ENCODE measurements around the gene ZNF669.

The ZNF669 gene

DNA sequence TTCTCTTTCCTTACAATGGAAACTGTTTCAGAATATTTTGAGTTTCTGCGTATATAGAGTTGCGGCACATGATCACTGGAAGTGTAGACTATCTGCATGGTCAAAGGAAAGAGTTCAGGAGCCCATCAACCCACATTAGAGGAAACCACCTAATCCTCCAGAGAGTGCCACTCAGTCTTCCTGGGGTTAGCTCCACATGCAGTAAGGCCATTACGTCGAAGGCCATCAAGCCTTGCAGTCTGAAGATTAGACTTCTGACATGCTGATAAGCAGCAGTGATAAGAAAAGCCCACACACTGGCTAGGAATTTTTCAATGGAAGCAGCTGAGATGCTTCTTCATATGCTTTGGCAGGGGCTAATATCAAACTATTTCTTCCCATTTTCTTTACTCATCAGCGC, 7.6 kb downstream of the ZNF669 start:
- Histone ChIP-seq H3K4me1 (no peaks in the 10 kb centered on the region), H3K36me3 (ENCODE audit: control insufficient read depth, insufficient read depth, low read length) (peaks cover 7% of the 10 kb centered on the region), H3K4me3 (ENCODE audit: low read depth, low read length) (no peak overlapping the region), H3K79me2 (no peaks in the 10 kb centered on the region), H3K27me3 (ENCODE audit: control insufficient read depth, insufficient read depth, low read length) (no peaks in the 10 kb centered on the region), H3K27ac (no peak overlapping the region), H3K9ac (no peak overlapping the region), H3K9me3 (ENCODE audit: control insufficient read depth, low read length) (no peaks in the 10 kb centered on the region), H3K4me2 (ENCODE audit: low read length) (no peak overlapping the region), H2AFZ (no peak overlapping the region)
- TF ChIP-seq, protein P1, sequence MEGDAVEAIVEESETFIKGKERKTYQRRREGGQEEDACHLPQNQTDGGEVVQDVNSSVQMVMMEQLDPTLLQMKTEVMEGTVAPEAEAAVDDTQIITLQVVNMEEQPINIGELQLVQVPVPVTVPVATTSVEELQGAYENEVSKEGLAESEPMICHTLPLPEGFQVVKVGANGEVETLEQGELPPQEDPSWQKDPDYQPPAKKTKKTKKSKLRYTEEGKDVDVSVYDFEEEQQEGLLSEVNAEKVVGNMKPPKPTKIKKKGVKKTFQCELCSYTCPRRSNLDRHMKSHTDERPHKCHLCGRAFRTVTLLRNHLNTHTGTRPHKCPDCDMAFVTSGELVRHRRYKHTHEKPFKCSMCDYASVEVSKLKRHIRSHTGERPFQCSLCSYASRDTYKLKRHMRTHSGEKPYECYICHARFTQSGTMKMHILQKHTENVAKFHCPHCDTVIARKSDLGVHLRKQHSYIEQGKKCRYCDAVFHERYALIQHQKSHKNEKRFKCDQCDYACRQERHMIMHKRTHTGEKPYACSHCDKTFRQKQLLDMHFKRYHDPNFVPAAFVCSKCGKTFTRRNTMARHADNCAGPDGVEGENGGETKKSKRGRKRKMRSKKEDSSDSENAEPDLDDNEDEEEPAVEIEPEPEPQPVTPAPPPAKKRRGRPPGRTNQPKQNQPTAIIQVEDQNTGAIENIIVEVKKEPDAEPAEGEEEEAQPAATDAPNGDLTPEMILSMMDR (IDR thresholded peaks at IDR 0.05) = no peak

DNA sequence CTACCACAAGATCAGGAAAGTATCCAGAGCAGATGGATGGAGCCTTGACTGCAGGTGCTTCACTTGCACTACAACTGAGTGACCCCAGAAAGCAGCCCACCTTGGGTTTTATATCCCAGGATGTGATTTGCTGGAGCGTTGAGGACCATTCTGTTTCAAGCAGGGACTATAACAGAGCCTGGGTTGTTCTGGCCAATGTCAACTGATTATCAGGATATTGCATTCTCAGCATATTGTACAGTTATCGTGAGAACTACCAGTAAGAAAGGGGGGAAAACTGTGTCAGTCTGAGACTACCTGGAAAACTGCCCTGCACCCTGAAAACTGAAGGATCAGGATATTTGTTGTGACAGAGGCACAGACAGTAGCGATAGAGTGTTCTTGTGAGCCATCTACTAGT, 8.0 kb downstream of the ZNF669 start:
- Histone ChIP-seq H3K79me2 (no peaks in the 10 kb centered on the region), H3K27ac (no peak overlapping the region), H3K4me3 (ENCODE audit: low read depth, low read length) (no peak overlapping the region), H3K9ac (no peak overlapping the region), H2AFZ (no peak overlapping the region), H3K36me3 (ENCODE audit: control insufficient read depth, insufficient read depth, low read length) (peaks cover 7% of the 10 kb centered on the region), H3K9me3 (ENCODE audit: control insufficient read depth, low read length) (no peaks in the 10 kb centered on the region), H3K4me1 (no peaks in the 10 kb centered on the region), H3K27me3 (ENCODE audit: control insufficient read depth, insufficient read depth, low read length) (no peaks in the 10 kb centered on the region), H3K4me2 (ENCODE audit: low read length) (no peak overlapping the region)
- TF ChIP-seq, protein P1 (IDR thresholded peaks at IDR 0.05) = no peak

- H3K9ac ChIP-seq = no peak overlapping the region
- no peak overlapping the region for H3K4me2 ChIP-seq (ENCODE audit: low read length)
- no peaks in the 10 kb centered on the region for H3K4me1 ChIP-seq
- H3K27me3 ChIP-seq (ENCODE audit: control insufficient read depth, insufficient read depth, low read length) = no peaks in the 10 kb centered on the region
- H2AFZ ChIP-seq = no peak overlapping the region
- no peaks in the 10 kb centered on the region for H3K79me2 ChIP-seq
- no peak overlapping the region for H3K27ac ChIP-seq
- TF ChIP-seq, protein P1 (IDR thresholded peaks at IDR 0.05) = no peak
- H3K9me3 ChIP-seq (ENCODE audit: control insufficient read depth, low read length) = no peaks in the 10 kb centered on the region
- no peaks in the 10 kb centered on the region for H3K36me3 ChIP-seq (ENCODE audit: control insufficient read depth, insufficient read depth, low read length)
- H3K4me3 ChIP-seq (ENCODE audit: low read depth, low read length) = no peak overlapping the region
Measured at GRCh38 chr1:247090455-247090854, 13.7 kb downstream of the ZNF669 start.

DNA sequence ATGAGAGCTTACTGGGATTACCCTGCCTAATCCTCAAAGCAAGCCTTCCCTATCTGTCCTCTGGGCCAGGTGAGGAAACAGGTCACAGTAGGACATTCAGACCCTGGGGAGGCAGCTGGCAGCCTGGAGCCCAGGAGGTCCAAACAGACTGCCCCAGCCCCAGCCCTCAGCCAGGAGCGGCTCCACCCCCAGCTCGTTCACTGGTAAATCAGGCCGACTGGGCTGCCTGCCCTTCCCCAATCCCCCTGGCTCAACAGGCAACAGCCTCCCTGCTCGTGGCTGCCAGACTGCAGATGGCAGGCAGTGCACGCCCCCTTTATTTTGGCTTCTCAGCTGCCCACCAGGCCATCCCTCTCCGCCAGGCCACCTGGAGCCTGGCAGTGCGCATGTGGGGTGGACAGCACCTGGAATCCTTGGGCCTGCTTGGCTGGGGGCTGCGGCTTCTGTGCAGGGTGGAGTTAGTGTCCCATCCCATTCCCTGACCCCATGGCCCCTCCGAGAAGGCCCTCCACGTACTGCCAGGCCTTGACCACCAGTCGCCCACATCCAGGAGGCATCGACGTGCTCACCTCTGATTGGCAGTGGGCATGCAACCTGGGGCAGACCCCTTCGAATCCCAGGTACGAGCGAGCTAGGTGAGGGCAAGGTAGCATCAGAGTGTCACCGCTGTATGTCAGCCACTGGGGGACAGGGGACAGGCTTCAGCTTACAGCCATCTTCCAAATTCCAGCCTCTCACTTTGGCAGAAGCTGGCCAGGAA, 14.4 kb downstream of the ZNF669 start:
- Histone ChIP-seq H3K4me3 (ENCODE audit: low read depth, low read length) (no peak overlapping the region), H3K4me1 (no peaks in the 10 kb centered on the region), H3K4me2 (ENCODE audit: low read length) (no peak overlapping the region), H3K79me2 (no peaks in the 10 kb centered on the region), H3K9ac (no peak overlapping the region), H3K36me3 (ENCODE audit: control insufficient read depth, insufficient read depth, low read length) (no peaks in the 10 kb centered on the region), H3K27me3 (ENCODE audit: control insufficient read depth, insufficient read depth, low read length) (no peaks in the 10 kb centered on the region), H3K27ac (no peak overlapping the region), H3K9me3 (ENCODE audit: control insufficient read depth, low read length) (no peaks in the 10 kb centered on the region), H2AFZ (no peak overlapping the region)
- TF ChIP-seq, protein P1 (IDR thresholded peaks at IDR 0.05) = no peak

GRCh38 chr1:247088967-247089366, 15.2 kb downstream of the ZNF669 start:
- Histone ChIP-seq H3K79me2 (no peaks in the 10 kb centered on the region), H3K27ac (no peak overlapping the region), H3K9ac (no peak overlapping the region), H3K9me3 (ENCODE audit: control insufficient read depth, low read length) (no peaks in the 10 kb centered on the region), H3K4me1 (no peaks in the 10 kb centered on the region), H3K36me3 (ENCODE audit: control insufficient read depth, insufficient read depth, low read length) (no peaks in the 10 kb centered on the region), H3K4me3 (ENCODE audit: low read depth, low read length) (no peak overlapping the region), H2AFZ (no peak overlapping the region), H3K27me3 (ENCODE audit: control insufficient read depth, insufficient read depth, low read length) (no peaks in the 10 kb centered on the region), H3K4me2 (ENCODE audit: low read length) (no peak overlapping the region)
- TF ChIP-seq, protein P1 (IDR thresholded peaks at IDR 0.05) = no peak

All from parathyroid adenoma (tissue), 2 donors.